SK-N-SH (cell line): ENCODE results near the gene KCNJ9.

Experiments used
- CHD2 ChIP-seq: fragments of 150-350 bp; IDR thresholded peaks from 2 replicates; pipeline ENCODE4 v1.6.1; 2018; ENCODE audit warnings: low read length; ENCODE audit not compliant: partially characterized antibody
- ELF1 ChIP-seq: IDR thresholded peaks from 2 replicates; pipeline ENCODE4 v1.4.0; 2012
- GATA2 ChIP-seq: sonication (generic); formaldehyde crosslinking; IDR thresholded peaks from 2 replicates; pipeline ENCODE4 v1.5.0; 2020; ENCODE audit warnings: mild to moderate bottlenecking, missing genetic modification reagents
- POLR2AphosphoS5 ChIP-seq: IDR thresholded peaks from 2 replicates; pipeline ENCODE4 v1.6.1; 2012; ENCODE audit warnings: low read depth, low read length
- RCOR1 ChIP-seq: fragments of 150-350 bp; IDR thresholded peaks from 2 replicates; pipeline ENCODE4 v1.6.1; 2017; ENCODE audit warnings: antibody characterized with exemption, low read length
- RFX5 ChIP-seq: IDR thresholded peaks from 2 replicates; pipeline ENCODE4 v1.6.1; 2012; ENCODE audit warnings: mild to moderate bottlenecking, improper control_type of control experiment, low read length
- RXRA ChIP-seq: IDR thresholded peaks from 2 replicates; pipeline ENCODE4 v1.4.0; 2012; ENCODE audit warnings: low read depth, mild to moderate bottlenecking, borderline replicate concordance
- TEAD4 ChIP-seq: IDR thresholded peaks from 2 replicates; pipeline ENCODE4 v1.4.0; 2012; ENCODE audit warnings: mild to moderate bottlenecking, borderline replicate concordance; ENCODE audit not compliant: insufficient read depth
- YY1 ChIP-seq: IDR thresholded peaks from 2 replicates; pipeline ENCODE4 v1.4.0; 2012; ENCODE audit warnings: low read depth, mild to moderate bottlenecking
- TF ChIP-seq, protein P1 (sequence below): fragments of 200-600 bp; sonication (generic); IDR thresholded peaks from 2 replicates; pipeline ENCODE4 v1.6.1; 2017; ENCODE audit warnings: antibody characterized with exemption, mild to moderate bottlenecking, moderate library complexity
- TF ChIP-seq, protein P2 (sequence below): IDR thresholded peaks from 2 replicates; pipeline ENCODE4 v1.4.0; 2012; ENCODE audit warnings: low read depth, borderline replicate concordance
- TF ChIP-seq, protein P3 (sequence below): IDR thresholded peaks from 2 replicates; pipeline ENCODE4 v1.6.1; 2012; ENCODE audit warnings: mild to moderate bottlenecking, low read depth, low read length, moderate library complexity
- TF ChIP-seq, protein P4 (sequence below): IDR thresholded peaks from 2 replicates; pipeline ENCODE4; 2012

DNA sequence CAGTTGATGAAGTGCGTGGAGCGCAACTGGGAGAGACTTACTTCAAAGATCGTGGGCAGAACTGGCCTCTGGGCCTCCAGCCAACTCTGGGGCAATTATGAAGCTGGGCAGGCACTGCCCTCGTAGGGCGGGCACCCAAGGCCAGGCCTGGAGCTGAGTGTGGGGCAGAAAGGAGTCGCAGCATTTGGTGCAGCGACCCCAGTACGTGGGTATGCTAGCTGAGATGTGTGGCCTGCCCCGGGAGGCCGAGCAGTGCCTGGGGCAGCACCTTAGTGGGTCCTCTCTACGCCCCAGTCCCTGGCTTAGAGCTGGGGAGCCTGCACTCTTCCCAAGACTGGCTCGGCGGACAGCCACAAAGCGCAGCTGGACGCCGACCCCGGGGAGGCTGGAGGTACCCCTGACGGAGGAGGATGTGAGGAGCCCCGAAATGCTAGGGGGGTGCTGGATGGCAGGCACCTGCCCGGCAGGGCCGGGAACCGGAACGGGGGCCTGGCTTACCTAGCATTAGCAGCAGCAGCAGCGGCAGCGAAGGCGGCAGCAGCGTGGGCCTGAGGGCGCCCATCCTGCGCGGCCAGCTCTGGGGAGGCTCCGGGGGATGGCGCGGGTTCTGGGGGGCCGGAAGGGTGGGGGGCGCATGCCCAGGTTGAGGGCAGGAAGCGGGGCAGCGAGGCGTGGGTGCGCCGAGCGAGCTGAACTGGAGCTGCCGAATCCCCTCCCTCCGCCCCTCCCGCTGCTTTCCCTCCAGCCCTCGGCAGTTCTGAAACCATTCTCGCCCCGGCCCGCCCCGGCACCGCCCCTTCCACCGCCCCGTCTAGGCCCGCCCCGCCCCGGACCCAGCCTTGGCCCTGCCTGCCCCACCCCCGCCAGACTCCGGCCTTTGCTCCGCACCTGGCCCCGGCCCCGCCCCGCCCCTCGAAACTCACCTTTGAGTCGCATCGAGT, 16.8 kb downstream of the KCNJ9 start, which contains the start of gene IGSF8:
- TF ChIP-seq, protein P1, sequence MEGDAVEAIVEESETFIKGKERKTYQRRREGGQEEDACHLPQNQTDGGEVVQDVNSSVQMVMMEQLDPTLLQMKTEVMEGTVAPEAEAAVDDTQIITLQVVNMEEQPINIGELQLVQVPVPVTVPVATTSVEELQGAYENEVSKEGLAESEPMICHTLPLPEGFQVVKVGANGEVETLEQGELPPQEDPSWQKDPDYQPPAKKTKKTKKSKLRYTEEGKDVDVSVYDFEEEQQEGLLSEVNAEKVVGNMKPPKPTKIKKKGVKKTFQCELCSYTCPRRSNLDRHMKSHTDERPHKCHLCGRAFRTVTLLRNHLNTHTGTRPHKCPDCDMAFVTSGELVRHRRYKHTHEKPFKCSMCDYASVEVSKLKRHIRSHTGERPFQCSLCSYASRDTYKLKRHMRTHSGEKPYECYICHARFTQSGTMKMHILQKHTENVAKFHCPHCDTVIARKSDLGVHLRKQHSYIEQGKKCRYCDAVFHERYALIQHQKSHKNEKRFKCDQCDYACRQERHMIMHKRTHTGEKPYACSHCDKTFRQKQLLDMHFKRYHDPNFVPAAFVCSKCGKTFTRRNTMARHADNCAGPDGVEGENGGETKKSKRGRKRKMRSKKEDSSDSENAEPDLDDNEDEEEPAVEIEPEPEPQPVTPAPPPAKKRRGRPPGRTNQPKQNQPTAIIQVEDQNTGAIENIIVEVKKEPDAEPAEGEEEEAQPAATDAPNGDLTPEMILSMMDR = no peak
- TF ChIP-seq, protein P2, sequence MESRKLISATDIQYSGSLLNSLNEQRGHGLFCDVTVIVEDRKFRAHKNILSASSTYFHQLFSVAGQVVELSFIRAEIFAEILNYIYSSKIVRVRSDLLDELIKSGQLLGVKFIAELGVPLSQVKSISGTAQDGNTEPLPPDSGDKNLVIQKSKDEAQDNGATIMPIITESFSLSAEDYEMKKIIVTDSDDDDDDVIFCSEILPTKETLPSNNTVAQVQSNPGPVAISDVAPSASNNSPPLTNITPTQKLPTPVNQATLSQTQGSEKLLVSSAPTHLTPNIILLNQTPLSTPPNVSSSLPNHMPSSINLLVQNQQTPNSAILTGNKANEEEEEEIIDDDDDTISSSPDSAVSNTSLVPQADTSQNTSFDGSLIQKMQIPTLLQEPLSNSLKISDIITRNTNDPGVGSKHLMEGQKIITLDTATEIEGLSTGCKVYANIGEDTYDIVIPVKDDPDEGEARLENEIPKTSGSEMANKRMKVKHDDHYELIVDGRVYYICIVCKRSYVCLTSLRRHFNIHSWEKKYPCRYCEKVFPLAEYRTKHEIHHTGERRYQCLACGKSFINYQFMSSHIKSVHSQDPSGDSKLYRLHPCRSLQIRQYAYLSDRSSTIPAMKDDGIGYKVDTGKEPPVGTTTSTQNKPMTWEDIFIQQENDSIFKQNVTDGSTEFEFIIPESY = no peak
- TF ChIP-seq YY1 (no peak), RCOR1 (no peak), ELF1 (no peak), CHD2 (no peak), RFX5 (no peak), GATA2 (CRISPR knock-in tag) (no peak), TEAD4 (no peak), RXRA (no peak), POLR2AphosphoS5 (no peak)
- TF ChIP-seq, protein P3, sequence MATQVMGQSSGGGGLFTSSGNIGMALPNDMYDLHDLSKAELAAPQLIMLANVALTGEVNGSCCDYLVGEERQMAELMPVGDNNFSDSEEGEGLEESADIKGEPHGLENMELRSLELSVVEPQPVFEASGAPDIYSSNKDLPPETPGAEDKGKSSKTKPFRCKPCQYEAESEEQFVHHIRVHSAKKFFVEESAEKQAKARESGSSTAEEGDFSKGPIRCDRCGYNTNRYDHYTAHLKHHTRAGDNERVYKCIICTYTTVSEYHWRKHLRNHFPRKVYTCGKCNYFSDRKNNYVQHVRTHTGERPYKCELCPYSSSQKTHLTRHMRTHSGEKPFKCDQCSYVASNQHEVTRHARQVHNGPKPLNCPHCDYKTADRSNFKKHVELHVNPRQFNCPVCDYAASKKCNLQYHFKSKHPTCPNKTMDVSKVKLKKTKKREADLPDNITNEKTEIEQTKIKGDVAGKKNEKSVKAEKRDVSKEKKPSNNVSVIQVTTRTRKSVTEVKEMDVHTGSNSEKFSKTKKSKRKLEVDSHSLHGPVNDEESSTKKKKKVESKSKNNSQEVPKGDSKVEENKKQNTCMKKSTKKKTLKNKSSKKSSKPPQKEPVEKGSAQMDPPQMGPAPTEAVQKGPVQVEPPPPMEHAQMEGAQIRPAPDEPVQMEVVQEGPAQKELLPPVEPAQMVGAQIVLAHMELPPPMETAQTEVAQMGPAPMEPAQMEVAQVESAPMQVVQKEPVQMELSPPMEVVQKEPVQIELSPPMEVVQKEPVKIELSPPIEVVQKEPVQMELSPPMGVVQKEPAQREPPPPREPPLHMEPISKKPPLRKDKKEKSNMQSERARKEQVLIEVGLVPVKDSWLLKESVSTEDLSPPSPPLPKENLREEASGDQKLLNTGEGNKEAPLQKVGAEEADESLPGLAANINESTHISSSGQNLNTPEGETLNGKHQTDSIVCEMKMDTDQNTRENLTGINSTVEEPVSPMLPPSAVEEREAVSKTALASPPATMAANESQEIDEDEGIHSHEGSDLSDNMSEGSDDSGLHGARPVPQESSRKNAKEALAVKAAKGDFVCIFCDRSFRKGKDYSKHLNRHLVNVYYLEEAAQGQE = no peak
- TF ChIP-seq, protein P4, sequence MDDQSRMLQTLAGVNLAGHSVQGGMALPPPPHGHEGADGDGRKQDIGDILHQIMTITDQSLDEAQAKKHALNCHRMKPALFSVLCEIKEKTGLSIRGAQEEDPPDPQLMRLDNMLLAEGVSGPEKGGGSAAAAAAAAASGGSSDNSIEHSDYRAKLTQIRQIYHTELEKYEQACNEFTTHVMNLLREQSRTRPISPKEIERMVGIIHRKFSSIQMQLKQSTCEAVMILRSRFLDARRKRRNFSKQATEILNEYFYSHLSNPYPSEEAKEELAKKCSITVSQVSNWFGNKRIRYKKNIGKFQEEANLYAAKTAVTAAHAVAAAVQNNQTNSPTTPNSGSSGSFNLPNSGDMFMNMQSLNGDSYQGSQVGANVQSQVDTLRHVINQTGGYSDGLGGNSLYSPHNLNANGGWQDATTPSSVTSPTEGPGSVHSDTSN = peak; percentile 25; the same call in 1 of the 2 replicates
